Measurements from ENCODE around the gene TPD52L1.
"Not testable (repeated sequence)": the region's sequence is repeated elsewhere in the genome, so short reads cannot be mapped to it uniquely, and the experiment has no call there.

Gene TPD52L1

DNA sequence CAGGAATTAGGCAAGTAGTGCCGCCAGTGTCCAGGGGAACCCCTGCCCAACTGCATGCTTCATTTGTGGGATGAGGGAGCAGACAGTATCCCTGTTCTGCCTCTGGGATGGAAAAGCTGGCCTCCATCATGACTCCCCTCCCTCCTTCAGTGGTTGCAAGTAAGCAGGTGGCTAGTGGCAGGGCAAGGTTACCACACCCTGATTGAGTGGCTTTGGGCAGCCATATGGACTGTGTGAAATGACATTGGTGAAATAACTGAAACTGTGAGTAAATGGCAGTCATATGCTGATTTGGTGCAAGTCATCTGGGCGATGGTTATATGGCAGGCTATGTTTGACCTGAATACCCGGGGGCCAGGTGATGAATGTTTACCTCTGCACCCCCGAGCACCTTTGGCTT, 115.2 kb downstream of the TPD52L1 start:
- DNase-seq (ENCODE audit: extremely low read depth in 1 of 2, low read depth in 1 of 2): no peak

DNA sequence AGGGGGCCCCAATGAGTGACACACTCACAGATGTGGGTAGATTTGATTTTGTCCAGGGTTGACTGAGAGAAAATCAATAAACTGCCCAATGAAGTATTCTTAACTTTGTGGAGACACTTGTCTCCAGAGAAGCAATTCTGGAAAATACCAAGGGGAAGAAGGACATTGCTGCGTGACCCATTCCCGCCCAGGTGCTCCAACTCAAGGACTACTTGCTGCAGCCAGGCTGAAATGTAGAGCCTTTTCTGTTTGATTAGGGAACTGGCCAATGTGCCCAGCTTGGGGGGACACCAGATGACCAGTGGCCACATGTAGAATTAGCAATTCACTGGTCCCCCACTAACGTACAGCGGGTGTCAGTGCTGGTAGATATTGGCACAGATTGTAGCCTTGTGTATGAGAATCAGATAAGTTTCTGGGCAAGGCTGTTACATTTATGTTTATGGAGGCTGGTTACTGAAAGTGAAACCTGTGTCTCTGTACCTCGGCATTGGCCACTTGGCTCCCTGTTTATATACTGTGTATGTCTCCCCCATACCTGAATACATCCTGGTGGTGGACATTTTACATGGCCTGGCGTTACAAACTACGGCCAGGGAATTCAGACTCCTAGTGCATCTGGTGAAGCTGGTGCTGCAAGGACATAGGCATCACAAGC, 115.9 kb downstream of the TPD52L1 start:
- no peak for DNase-seq (ENCODE audit: extremely low read depth in 1 of 2, low read depth in 1 of 2)

DNA sequence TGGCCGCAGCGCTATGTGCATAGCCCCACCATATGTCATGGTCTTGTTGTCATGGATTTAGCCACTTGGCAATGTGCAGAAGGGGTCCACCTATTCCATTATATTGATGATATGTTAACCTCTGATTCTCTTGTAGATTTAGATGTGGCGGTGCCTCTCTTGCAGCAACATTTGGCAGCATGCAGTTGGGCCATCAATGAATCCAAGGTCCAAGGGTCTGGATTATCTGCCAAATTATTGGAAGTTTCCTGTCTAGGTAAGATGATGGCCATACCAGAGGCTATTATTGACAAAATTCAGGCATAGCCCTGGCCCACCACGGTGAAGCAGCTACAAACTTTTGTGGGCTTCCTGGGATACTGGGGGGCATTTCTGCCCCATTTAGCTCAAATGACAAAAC, 116.8 kb downstream of the TPD52L1 start:
- no peak for DNase-seq (ENCODE audit: extremely low read depth in 1 of 2, low read depth in 1 of 2)

DNA sequence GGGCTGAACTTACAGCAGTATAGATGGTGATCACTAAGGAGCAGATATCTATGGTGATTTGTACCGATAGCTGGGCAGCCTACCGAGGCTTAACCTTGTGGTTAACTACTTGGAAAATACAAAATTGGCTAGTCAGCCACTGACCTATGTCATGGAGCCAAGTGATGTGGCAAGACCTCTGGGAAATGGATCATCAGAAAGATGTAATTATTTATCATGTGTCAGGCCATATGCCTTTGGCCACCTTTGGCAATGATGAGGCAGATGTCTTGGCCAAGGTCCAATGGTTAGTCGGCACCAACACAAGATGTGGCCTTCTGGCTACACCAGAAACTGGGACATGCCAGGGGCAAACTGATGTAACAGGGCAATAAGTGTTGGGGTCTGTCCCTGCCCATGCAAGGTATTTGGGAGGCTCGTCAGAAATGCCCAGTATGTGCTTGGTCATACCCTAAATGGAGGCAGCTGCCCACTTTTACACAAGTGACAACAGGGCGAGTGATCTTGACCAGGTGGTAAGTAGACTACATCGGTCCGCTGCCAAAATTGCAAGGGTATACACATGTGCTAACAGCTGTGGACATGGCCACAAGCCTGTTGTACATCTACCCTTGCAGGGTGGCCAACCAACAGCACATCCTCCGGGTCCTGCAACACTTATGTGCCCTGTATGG, 118.0 kb downstream of the TPD52L1 start:
- no peak for DNase-seq (ENCODE audit: extremely low read depth in 1 of 2, low read depth in 1 of 2)

DNA sequence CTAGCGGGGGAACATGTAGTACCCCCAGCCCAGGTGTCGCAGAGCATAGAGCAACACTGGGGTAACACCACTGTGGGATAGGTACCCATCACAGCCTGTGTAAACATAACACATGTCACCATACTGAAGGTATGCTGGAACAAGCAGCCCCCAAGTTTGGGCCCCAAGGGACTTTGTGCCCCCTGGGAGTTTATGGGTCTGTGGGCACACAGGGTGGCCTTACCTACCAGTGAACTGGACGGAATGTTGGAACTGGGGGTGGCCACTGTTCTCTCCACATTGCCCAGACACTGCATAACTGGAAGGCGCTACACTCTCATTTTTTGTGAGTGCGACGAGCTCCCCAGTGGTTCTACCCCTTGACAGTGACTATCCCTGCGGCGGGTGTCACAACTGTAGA, 119.7 kb downstream of the TPD52L1 start:
- DNase-seq (ENCODE audit: extremely low read depth in 1 of 2, low read depth in 1 of 2): no peak

DNA sequence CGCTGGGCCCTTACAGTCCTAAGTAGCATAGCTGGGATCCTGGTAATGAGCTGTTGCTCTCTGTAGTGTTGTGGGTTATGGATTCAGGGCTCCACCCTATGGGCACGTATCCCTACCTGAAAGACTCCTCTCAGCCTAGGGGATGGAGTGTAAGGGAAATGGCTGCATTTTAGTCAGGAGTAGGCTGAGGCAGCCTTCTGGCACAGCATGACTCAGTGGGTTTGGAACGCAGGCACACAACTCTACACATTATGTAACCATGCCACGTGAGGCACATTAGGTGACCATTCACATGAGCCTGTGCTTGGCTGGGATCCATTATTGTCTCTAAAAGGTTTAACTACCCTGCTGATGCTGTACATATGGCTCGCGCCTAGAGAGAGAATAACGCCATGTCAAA, 120.4 kb downstream of the TPD52L1 start:
- DNase-seq (ENCODE audit: extremely low read depth in 1 of 2, low read depth in 1 of 2): no peak

DNA sequence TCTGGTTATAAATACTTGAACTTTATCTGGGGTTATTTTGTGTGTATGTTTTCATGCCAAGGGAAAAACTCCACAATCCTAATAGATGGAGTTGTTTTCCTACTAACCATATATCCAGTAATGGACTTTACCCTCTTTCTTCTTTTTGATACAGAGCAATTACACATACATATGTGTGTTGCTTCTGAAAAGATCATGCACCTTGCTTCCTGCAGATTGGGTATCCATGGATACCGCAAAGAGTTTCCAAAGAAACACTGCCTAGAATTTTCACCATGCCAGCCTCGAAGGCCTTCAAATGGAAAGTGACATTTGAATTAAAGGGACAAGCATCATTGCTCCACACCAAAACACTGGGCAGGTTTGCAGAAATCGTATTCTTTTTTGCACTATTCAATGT, 121.4 kb downstream of the TPD52L1 start:
- no peak for DNase-seq (ENCODE audit: extremely low read depth in 1 of 2, low read depth in 1 of 2)

DNA sequence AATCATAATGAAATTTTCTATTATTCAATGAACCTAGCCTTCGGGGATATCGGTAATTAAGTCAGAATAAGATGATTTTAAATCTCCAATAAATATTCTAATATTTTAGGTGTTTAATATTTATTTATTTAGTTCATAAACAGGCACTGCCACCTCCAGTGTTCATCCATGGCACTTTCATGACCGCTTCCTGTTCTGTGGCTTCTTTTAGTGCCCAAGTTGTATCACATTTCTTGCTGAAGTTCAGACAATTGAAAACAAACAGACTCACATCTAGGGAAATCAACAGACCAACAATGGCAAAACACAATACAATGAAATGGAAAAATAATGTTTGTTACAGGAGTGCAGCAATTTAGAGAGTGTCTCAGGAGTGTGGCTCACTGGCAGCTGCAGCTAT, 122.2 kb downstream of the TPD52L1 start:
- DNase-seq (ENCODE audit: extremely low read depth in 1 of 2, low read depth in 1 of 2): no peak

DNA sequence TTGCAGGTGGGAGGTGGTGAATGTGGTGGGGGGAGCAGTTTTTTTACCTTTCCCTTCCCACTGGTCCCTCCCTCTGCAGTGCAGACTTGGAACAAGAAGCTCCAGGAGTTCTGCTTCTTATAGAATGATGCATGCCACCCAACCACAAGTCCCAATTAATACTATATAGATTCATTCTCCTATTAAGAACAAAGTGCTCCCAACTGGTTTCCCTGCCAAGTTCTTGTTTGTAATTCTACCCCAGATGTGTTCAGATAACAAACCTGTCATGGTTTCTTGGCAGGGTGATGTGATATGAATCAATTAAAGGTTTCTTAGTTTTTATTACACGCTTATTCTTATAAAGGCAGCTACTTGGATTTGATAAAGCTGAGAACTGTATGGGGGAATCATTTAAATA, 124.3 kb downstream of the TPD52L1 start:
- no peak for DNase-seq (ENCODE audit: extremely low read depth in 1 of 2, low read depth in 1 of 2)

DNA sequence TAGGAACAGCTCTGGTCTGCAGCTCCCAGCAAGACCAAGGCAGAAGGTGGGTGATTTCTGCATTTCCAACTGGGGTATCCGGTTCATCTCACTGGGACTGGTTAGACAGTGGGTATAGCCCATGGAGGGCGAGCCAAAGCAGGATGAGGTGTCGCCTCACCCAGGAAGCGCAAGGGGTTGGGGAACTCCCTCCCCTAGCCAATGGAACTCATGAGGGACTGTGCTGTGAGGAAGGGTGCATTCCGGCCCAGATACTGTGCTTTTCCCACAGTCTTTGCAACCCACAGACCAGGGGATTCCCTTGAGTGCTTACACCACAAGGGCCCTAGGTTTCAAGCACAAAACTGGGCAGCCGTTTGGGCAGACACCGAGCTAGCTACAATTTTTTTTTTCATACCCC, 126.4 kb downstream of the TPD52L1 start:
- no peak for DNase-seq (ENCODE audit: extremely low read depth in 1 of 2, low read depth in 1 of 2)

DNA sequence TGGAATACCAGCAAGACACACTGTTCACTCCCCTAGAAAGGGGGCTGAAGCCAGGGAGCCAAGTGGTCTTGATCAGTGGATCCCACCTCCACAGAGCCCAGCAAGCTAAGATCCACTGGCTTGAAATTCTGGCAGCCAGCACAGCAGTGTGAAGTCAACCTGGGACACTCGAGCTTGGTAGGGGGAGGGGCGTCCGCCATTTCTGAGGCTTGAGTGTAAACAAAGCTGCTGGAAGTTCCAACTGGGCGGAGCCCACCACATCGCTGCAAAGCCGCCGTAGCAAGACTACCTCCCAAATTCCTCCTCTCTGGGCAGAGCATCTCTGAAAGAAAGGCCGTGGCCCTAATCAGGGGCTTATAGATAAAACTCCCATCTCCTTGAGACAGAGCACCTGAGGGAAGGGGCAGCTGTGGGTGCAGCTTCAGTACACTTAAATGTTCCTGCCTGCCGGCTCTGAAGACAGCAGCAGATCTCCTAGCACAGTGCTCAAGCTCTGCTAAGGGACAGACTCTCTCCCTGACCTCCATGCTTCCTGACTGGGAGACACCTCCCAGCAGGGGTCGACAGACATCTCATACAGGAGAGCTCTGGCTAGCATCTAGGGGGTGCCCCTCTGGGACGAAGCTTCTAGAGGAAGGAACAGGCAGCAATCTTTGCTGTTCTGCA, 126.9 kb downstream of the TPD52L1 start:
- not testable (repeated sequence) for DNase-seq (ENCODE audit: extremely low read depth in 1 of 2, low read depth in 1 of 2)

DNA sequence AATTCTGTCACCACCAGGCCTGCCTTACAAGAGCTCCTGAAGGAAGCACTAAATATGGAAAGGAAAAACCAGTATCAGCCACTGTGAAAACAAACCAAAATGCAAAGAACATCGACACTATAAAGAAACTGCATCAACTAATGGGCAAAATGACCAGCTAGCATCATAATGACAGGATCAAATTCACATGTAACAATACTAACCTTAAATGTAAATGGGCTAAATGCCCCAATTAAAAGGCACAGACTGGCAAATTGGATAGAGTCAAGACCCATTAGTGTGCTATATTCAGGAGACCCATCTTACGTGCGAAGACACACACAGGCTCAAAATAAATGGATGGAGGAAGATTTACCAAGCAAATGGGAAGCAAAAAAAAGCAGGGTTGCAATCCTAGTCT, 128.9 kb downstream of the TPD52L1 start:
- not testable (repeated sequence) for DNase-seq (ENCODE audit: extremely low read depth in 1 of 2, low read depth in 1 of 2)

DNA sequence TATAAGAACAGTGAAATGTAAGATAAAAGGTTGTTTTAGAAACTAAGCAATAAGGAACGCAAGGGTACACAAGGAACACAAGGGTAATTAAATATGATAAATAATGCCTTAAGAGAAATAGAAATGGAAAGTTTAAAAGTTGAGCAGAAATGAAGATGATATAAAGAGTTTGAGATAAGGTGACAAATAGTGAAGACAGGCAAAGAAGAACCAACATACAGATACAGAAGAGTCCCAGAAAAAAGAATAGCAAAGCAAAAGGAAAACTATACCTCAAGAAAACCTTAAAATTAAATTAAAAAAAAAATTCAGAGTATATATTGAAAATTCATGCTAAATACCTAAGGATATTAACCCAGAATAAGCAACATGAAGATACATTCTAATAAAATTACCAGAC, 131.8 kb downstream of the TPD52L1 start:
- DNase-seq (ENCODE audit: extremely low read depth in 1 of 2, low read depth in 1 of 2): no peak

DNA sequence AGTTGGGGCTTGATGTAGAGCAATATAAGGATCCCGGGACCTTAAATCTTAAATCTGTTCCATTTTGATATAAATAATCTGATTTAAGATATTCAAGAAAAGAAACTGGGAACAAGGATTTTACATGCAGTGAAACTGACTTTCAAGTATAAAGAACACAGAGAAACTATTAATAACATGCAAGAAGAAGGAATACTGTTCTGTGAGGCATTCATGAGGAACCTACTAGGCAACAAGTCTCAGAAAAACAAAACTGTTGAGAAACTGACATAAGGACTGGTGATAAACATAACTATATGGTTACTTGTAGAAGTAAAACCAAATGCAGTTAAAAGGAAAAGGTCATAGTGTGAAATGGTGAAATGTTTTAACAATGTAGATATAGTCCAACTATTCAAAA, 132.4 kb downstream of the TPD52L1 start:
- no peak for DNase-seq (ENCODE audit: extremely low read depth in 1 of 2, low read depth in 1 of 2)

DNA sequence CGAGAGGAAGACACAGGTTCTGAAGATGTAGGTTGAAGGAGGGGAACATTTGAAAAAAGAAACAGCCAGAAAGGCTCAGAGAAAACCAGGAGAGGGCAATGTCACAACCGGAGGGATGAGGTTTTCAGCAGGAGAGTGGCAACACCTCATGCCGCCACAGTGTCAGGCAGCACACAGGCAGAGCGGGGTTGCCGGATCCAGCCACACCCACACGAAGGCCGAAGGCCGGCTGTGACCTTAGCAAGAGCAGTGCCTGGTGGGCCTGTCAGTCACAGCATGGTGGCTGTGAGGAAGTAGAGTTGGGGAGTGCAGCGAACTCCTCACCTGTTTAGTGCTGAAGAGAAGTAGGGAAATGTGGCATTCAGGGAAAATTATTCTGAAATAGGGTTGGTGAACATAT, 134.1 kb downstream of the TPD52L1 start:
- no peak for DNase-seq (ENCODE audit: extremely low read depth in 1 of 2, low read depth in 1 of 2)

DNA sequence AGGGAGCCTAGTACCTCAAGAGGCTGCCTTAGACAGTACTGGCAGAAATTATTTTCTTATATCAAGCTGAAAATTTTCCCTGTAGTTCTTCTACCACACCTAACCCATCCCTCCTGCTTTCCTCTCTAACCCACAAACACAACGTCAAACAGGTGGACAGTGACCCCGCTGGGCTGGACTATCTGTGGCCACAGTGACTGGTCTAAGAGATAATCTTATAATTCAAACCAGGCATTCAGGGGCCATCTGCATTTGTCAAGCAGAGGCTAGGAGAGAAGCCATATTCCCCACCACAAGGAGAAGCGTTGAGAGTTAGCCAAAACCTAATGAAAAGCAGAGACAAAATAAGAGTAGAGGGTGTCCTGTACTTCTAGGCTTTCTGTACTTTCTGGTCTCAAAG, 140.0 kb downstream of the TPD52L1 start:
- no peak for DNase-seq (ENCODE audit: extremely low read depth in 1 of 2, low read depth in 1 of 2)

DNA sequence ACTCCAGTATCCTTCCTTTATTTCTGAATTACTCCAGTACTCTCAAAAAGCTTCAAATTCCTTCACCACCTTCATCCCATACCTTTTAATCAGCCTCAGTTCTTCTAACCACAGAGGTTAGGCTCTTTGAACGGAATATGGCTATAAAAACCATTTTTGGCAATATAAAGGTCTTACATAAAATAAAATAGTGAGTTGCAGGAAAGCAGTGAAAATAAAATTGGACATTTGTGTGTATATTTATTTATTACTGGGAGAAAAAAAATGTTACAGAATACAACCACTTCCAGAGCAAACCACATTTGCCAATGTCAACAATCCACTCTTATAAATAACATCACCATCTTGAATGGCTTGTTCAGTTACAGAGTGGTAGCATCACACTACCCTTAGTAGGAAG, 140.5 kb downstream of the TPD52L1 start:
- no peak for DNase-seq (ENCODE audit: extremely low read depth in 1 of 2, low read depth in 1 of 2)

DNA sequence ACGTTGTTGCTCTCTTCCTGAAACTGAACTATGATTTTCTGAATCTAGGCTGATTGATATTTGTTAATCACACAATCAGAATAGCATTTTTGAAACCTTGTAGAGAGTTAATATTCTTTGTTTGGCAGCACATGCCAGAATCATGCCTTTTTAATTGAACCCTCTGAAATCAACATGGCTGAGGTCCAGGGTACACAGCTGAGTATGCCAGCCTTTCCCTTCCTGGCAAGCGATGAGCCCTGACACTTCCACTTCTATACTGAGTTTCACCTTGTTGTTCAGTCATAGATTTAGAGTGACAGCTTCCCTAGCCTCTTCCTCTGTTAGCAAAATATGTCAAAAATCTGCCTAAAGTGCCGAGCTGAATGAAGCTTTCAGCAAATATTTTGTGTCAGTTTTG, 141.4 kb downstream of the TPD52L1 start:
- no peak for DNase-seq (ENCODE audit: extremely low read depth in 1 of 2, low read depth in 1 of 2)

DNA sequence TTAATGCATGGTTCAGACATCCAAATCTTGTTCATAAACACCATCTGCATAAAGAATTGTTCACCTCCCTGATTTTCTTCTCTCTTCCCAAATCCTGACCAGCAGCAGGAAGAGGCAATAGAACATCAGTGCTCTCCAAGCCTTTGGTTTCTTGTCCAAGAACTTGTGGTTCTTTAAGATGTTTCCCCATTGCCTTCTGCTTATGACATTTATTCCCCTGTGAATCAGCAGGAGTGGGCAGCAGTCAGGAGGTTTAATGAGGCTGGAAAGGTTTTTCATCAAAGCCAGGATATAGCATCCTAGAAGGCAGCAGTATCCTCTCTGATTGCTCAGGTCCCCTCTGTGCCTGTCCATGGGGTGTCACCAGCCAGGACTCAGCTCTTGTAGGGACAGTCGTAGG, 142.9 kb downstream of the TPD52L1 start:
- no peak for DNase-seq (ENCODE audit: extremely low read depth in 1 of 2, low read depth in 1 of 2)

DNA sequence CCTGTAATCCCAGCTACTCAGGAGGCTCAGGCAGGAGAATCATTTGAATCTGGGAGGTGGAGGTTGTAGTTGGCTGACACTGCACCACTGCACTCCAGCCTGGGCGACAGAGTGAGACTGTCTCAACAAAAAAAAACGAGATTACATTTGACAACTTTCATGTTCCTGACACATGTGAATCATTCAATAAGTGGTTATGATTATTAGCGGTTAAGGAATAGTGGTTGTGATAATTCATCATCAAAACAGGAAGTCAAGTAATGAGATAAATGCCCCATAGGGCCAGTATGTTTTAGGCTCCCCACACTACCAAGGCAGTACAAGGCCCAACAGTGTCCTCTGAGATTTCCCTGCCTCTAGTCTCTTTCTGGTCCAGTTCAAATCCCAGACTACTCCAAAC, 145.7 kb downstream of the TPD52L1 start:
- DNase-seq (ENCODE audit: extremely low read depth in 1 of 2, low read depth in 1 of 2): no peak

DNA sequence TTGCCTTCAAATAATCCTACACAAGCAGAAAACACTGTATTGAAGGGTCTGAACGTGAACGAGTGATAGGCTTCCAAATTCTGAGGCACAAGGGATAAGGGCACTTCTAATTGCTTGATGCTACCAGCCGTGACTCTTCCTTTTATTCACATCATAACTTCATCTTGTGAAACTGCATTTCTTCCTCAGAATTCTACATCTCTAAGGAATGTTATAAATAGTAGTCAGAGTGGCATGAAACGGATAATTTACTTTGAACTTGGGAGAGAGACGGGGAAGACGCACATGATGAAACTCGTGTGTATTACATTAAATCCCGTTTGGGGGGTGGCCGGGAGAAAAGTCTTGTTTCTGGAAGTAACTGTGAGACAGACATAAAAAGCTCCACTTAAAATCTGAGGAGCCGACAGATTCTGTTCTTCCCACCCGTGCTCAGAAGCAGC, 147.4 kb downstream of the TPD52L1 start:
- DNase-seq (ENCODE audit: extremely low read depth in 1 of 2, low read depth in 1 of 2): no peak
